K562 (cell line): ENCODE data around the gene LONRF3. TPM values are rescaled to one million over a fixed set of nuclear protein-coding genes. Genes with fewer than 3 reads are reported as not detected.

ENCODE experiments used
- ATAC-seq: fragments of 200-7000 bp; cut with Tn5 transposase; 3 replicates; pipeline ENCODE4 v1.9.1; 2020; ENCODE audit warnings: moderate library complexity
- BruUV-seq: library from RNA; stranded (reverse); fragments of 400-500 nt; replicated peaks from 2 replicates; lab custom pipeline; 2021; lab: Mats Ljungman, UMichigan
- CTCF ChIA-PET: fragments of 300-600 bp; formaldehyde crosslinking; extraction: SDS; loops from one replicate; lab custom pipeline; 2021; ENCODE audit warnings: low intra/inter-chr PET ratio; lab: Yijun Ruan, JAX
- POLR2A ChIA-PET: fragments of 300-600, 350-650 bp; sonication (Branson Sonifier 250); formaldehyde crosslinking; extraction: SDS; loops from one replicate; lab custom pipeline; 2021; ENCODE audit warnings: antibody characterized with exemption, inconsistent platforms; lab: Yijun Ruan, JAX
- DNase-seq, 4 experiments: peaks; one replicate each; pipeline versions ENCODE4 v3.0.0 to v3.0.0-alpha.2; 2011 to 2018; ENCODE audit warnings: low spot score in 3 of 4, mixed read lengths in 3 of 4; ENCODE audit errors: extremely low read depth in 1 of 4
- FAIRE-seq: peaks from 2 replicates; lab custom pipeline; 2011; peaks lifted over from hg19 to GRCh38; lab: Jason Lieb, UNC
- H2AFZ ChIP-seq: 2 replicates; pipeline ENCODE4 v1.6.0; 2011; ENCODE audit warnings: low read depth, low read length, control low read depth, inconsistent platforms
- H3K27ac ChIP-seq: fragments of 200-600 bp; 3 replicates; pipeline ENCODE4 v1.8.0; 2011; ENCODE audit warnings: low read depth, mild to moderate bottlenecking, control low read depth, inconsistent platforms, low read length, moderate library complexity, mixed read lengths; ENCODE audit errors: extremely low read depth
- H3K27me3 ChIP-seq, 2 experiments: fragments of 300-600 bp in 1 of 2; 2 replicates in 1 of 2; 3 replicates in 1 of 2; pipeline versions ENCODE4 v1.6.0 to v1.8.0; 2011; ENCODE audit warnings: inconsistent platforms in 2 of 2, low read length in 2 of 2, mild to moderate bottlenecking in 1 of 2, mixed read lengths in 1 of 2, moderate library complexity in 1 of 2; ENCODE audit not compliant: control insufficient read depth in 2 of 2, insufficient read depth in 2 of 2
- H3K36me3 ChIP-seq: fragments of 300-600 bp; 3 replicates; pipeline ENCODE4 v1.8.0; 2011; ENCODE audit warnings: mild to moderate bottlenecking, low read length, inconsistent platforms; ENCODE audit not compliant: control insufficient read depth, insufficient read depth
- H3K4me1 ChIP-seq, 2 experiments: fragments of 200-600 bp in 1 of 2; replicated peaks in 1 of 2; 2 replicates in 1 of 2; 3 replicates in 1 of 2; pipeline versions ENCODE4 v1.5.1 to v1.8.0; 2011; ENCODE audit warnings: inconsistent platforms in 2 of 2, low read length in 2 of 2, mild to moderate bottlenecking in 1 of 2, mixed read lengths in 1 of 2, moderate library complexity in 1 of 2; ENCODE audit not compliant: control insufficient read depth in 2 of 2, insufficient read depth in 2 of 2
- H3K4me2 ChIP-seq: 2 replicates; pipeline ENCODE4 v1.6.1; 2011; ENCODE audit warnings: low read length, control low read depth, inconsistent platforms, mixed read lengths; ENCODE audit not compliant: insufficient read depth
- H3K4me3 ChIP-seq: fragments of 200-600 bp; sonication (generic), shearing (Covaris generic); 2 replicates; pipeline ENCODE4 v1.5.1; 2016; ENCODE audit warnings: control low read depth, inconsistent platforms
- H3K79me2 ChIP-seq: fragments of 200-600 bp; 3 replicates; pipeline ENCODE4 v1.8.0; 2011; ENCODE audit warnings: low read length, inconsistent platforms; ENCODE audit not compliant: control insufficient read depth, insufficient read depth
- H3K9ac ChIP-seq, 2 experiments: 2 replicates each; pipeline versions ENCODE4 v1.6.0 to v1.6.1; 2011; ENCODE audit warnings: low read depth in 2 of 2, low read length in 2 of 2, control low read depth in 1 of 2, inconsistent platforms in 1 of 2, mild to moderate bottlenecking in 1 of 2, mixed read lengths in 1 of 2; ENCODE audit not compliant: insufficient read depth in 1 of 2
- H3K9me1 ChIP-seq: one replicate; pipeline ENCODE4 v1.6.0; 2011; ENCODE audit warnings: inconsistent platforms, mild to moderate bottlenecking, low read length, moderate library complexity; ENCODE audit not compliant: control insufficient read depth, insufficient read depth
- H3K9me3 ChIP-seq: replicated peaks from 2 replicates; pipeline ENCODE4 v1.5.1; 2011; ENCODE audit warnings: low read depth, low read length, inconsistent platforms; ENCODE audit not compliant: control insufficient read depth, insufficient read depth
- H4K20me1 ChIP-seq: replicated peaks from 2 replicates; pipeline ENCODE4 v1.6.1; 2011; ENCODE audit warnings: low read length, inconsistent platforms, mixed read lengths; ENCODE audit not compliant: control insufficient read depth, insufficient read depth
- CTBP1 ChIP-seq: fragments of 450-650 bp; IDR thresholded peaks from 2 replicates; pipeline ENCODE4 v1.6.1; 2016; ENCODE audit warnings: borderline replicate concordance
- E2F1 ChIP-seq: sonication (generic); formaldehyde crosslinking; IDR thresholded peaks from 2 replicates; pipeline ENCODE4 v1.8.1; 2023; ENCODE audit warnings: mild to moderate bottlenecking, missing genetic modification reagents, moderate library complexity
- EP400 ChIP-seq: fragments of 450-650 bp; IDR thresholded peaks from 2 replicates; pipeline ENCODE4 v1.6.1; 2017; ENCODE audit warnings: antibody characterized with exemption, mild to moderate bottlenecking, moderate library complexity
- MBD2 ChIP-seq: sonication (generic); IDR thresholded peaks from 2 replicates; pipeline ENCODE4 v1.6.1; 2016; ENCODE audit warnings: low read depth, borderline replicate concordance
- PTRF ChIP-seq: fragments of 450-650 bp; IDR thresholded peaks from 2 replicates; pipeline ENCODE4 v1.6.1; 2016; ENCODE audit warnings: mild to moderate bottlenecking, missing genetic modification characterization, missing compliant biosample characterization
- RBBP5 ChIP-seq: fragments of 200-600 bp; sonication (generic); IDR thresholded peaks from 2 replicates; pipeline ENCODE4 v1.6.1; 2012; ENCODE audit warnings: borderline replicate concordance, mild to moderate bottlenecking, low read length, control low read depth, inconsistent platforms; ENCODE audit not compliant: insufficient read depth, poor library complexity, severe bottlenecking
- SRSF9 ChIP-seq: fragments of 200-400 bp; formaldehyde crosslinking; IDR thresholded peaks from 2 replicates; pipeline ENCODE4 v1.6.1; 2017; ENCODE audit warnings: low read depth, low read length, borderline replicate concordance
- ZC3H4 ChIP-seq: sonication (generic); formaldehyde crosslinking; IDR thresholded peaks from 2 replicates; pipeline ENCODE4 v1.9.0; 2021; ENCODE audit warnings: missing genetic modification reagents, borderline replicate concordance
- ZNF253 ChIP-seq: fragments of 250-450 bp; sonication (Bioruptor Pico); conservative IDR thresholded peaks from 2 replicates; pipeline ENCODE4 v1.6.1; 2021; ENCODE audit warnings: mild to moderate bottlenecking
- ZNF347 ChIP-seq: fragments of 450-650 bp; formaldehyde crosslinking; IDR thresholded peaks from 2 replicates; pipeline ENCODE4 v1.4.0; 2020; ENCODE audit warnings: low read depth, mild to moderate bottlenecking, moderate library complexity
- ZNF507 ChIP-seq: conservative IDR thresholded peaks from 2 replicates; pipeline ENCODE4 v1.6.1; 2017; ENCODE audit warnings: missing genetic modification characterization, missing compliant biosample characterization
- ZNF644 ChIP-seq: fragments of 200-800 bp; sonication (Bioruptor generic); IDR thresholded peaks from 2 replicates; pipeline ENCODE4 v1.6.1; 2016; ENCODE audit warnings: low read depth, missing genetic modification characterization, missing compliant biosample characterization
- WGBS: fragments of 100-300 bp; shearing (Covaris generic); methylation state at CpG from one replicate; pipeline ENCODE4 v1.1.6; 2016; ENCODE audit warnings: low coverage, mixed read lengths; ENCODE audit not compliant: insufficient coverage; ENCODE audit errors: missing lambda C conversion rate; 5-methylcytosine and 5-hydroxymethylcytosine counted together
- in situ Hi-C: fragments of 300-500 bp; cut with MboI; formaldehyde crosslinking; loops from 4 replicates; pipeline ENCODE4 v1.15.0; 2018; ENCODE audit warnings: inconsistent platforms, mixed read lengths
- intact Hi-C: fragments of 100-400 bp; cut with micrococcal nuclease; formaldehyde crosslinking; loops from 2 replicates; pipeline ENCODE4 v1.14.2; 2022
- polyA plus RNA-seq, 8 experiments: library from polyadenylated mRNA; depleted of rRNA in 4 of 8; stranded (reverse) in 5 of 8; unstranded in 3 of 8; fragments of >200 nt; fragmentation: Nextera tagmentation in 2 of 8; fragmentation: Illumina TruSeq in 1 of 8; extraction: Ambion mirVana in 2 of 8; extraction: Trizol in 1 of 8; gene quantifications; 2 replicates each; pipeline versions ENCODE4 v1.2.1 to v1.2.3, GENCODE V29; 2011 to 2014; ENCODE audit warnings: inconsistent platforms in 1 of 8, missing spikeins in 1 of 8
- total RNA-seq, 7 experiments: library from RNA; depleted of rRNA in 6 of 7; stranded (reverse); fragments of >200 nt in 6 of 7; fragmentation: Illumina TruSeq in 2 of 7; extraction: Trizol in 2 of 7; gene quantifications; 2 replicates each; pipeline versions ENCODE4 v1.2.1 to v1.2.3, GENCODE V29; 2011 to 2021; ENCODE audit warnings: low replicate concordance in 1 of 7

The LONRF3 gene
- total and polyA plus RNA-seq, 9 of the 15 experiments (the other 6 are each of a cell fraction or from before 2014, with no cell fraction given), result 1.3 to 22.0 (median 8.7) TPM

GRCh38 chrX:119036107-119037029, 62.0 kb downstream of the LONRF3 start:
- intact Hi-C loops, result no loop called here
- H3K79me2 ChIP-seq, result no peaks in the 10 kb centered on the region
- in situ Hi-C loops, result loop anchor here (5.0 kb wide), 1 partner anchor 549 kb away; no protein-coding TSS in a partner anchor
- no TSS peak for BruUV-seq
- no peak overlapping the region for H3K4me2 ChIP-seq
- no peak overlapping the region for H3K27ac ChIP-seq
- ChIA-PET POLR2A (no interaction called here), CTCF (no interaction called here)
- H3K27me3 ChIP-seq, result no peaks in the 10 kb centered on the region
- no peak for TF ChIP-seq ZNF253 (CRISPR knock-in tag)
- TF ChIP-seq CTBP1, result no peak
- no peak for TF ChIP-seq PTRF (tag)
- no peak for TF ChIP-seq RBBP5
- no peak for TF ChIP-seq SRSF9
- TF ChIP-seq MBD2, result no peak
- TF ChIP-seq ZNF507 (tag), result no peak
- no peak for TF ChIP-seq E2F1 (CRISPR knock-in tag)
- TF ChIP-seq ZNF347 (CRISPR knock-in tag), result no peak
- TF ChIP-seq ZNF644, result no peak
- no peak for TF ChIP-seq ZC3H4 (CRISPR knock-in tag)
- no peak for TF ChIP-seq EP400
- H3K9me3 ChIP-seq, result no peaks in the 10 kb centered on the region
- H3K4me3 ChIP-seq, result no peak overlapping the region
- DNase-seq (no peak), ATAC-seq (no peak), FAIRE-seq (no peak)
- no peaks in the 10 kb centered on the region for H3K9me1 ChIP-seq
- no peaks in the 10 kb centered on the region for H3K36me3 ChIP-seq
- H4K20me1 ChIP-seq, result no peaks in the 10 kb centered on the region
- H3K9ac ChIP-seq, result no peak overlapping the region
- peaks cover 0 to 6% of the 10 kb centered on the region in 2 experiments; a peak in 2 of 5 replicates for H3K4me1 ChIP-seq
- 4% methylated on average over 3 of the region's 4 CpGs for WGBS
- no peak overlapping the region; the same call in 1 of the 2 replicates for H2AFZ ChIP-seq
